Activated CD4-positive, alpha-beta memory T cell treated with anti-CD3 and anti-CD28 coated beads for 36 hours (primary cell): Measurements from ENCODE around the gene HEBP2. TPM values are rescaled to one million over a fixed set of nuclear protein-coding genes. Genes with fewer than 3 reads are reported as not detected.
"Not testable (repeated sequence)": the region's sequence is repeated elsewhere in the genome, so short reads cannot be mapped to it uniquely, and the experiment has no call there.

ENCODE experiments used
- CTCF ChIA-PET: fragments of 350-600 bp; sonication (Branson Sonifier 250); formaldehyde crosslinking; loops from one replicate; lab custom pipeline; 2021; ENCODE audit warnings: antibody characterized with exemption, inconsistent platforms; lab: Charles Lee
- POLR2A ChIA-PET: fragments of 350-600 bp; sonication (Branson Sonifier 250); formaldehyde crosslinking; loops from one replicate; lab custom pipeline; 2021; ENCODE audit warnings: antibody characterized with exemption; lab: Charles Lee
- DNase-seq: peaks from one replicate; pipeline ENCODE4 v3.0.0-alpha.2; 2020
- H3K27ac Mint-ChIP-seq: one replicate; pipeline ENCODE4 v1.8.0; 2021; ENCODE audit warnings: mixed read lengths
- H3K27me3 Mint-ChIP-seq: one replicate; pipeline ENCODE4 v1.8.0; 2021; ENCODE audit warnings: mixed read lengths
- H3K36me3 Mint-ChIP-seq: one replicate; pipeline ENCODE4 v1.8.0; 2021; ENCODE audit warnings: mixed read lengths
- H3K4me1 Mint-ChIP-seq: one replicate; pipeline ENCODE4 v1.8.0; 2021; ENCODE audit warnings: low read depth, mixed read lengths
- H3K4me3 Mint-ChIP-seq: one replicate; pipeline ENCODE4 v1.8.0; 2021; ENCODE audit warnings: mild to moderate bottlenecking, mixed read lengths
- H3K9me3 Mint-ChIP-seq: one replicate; pipeline ENCODE4 v1.8.0; 2021; ENCODE audit warnings: mixed read lengths
- intact Hi-C: fragments of 100-400 bp; cut with micrococcal nuclease; formaldehyde crosslinking; loops from one replicate; pipeline ENCODE4 v1.15.1; 2023
- total RNA-seq, 2 experiments: library from RNA; stranded (reverse); gene quantifications; one replicate each; pipeline ENCODE4 v1.2.3, GENCODE V29; 2021

Gene HEBP2
- total RNA-seq, 2 experiments from 2014 or later = 49.5 to 49.6 TPM

DNA sequence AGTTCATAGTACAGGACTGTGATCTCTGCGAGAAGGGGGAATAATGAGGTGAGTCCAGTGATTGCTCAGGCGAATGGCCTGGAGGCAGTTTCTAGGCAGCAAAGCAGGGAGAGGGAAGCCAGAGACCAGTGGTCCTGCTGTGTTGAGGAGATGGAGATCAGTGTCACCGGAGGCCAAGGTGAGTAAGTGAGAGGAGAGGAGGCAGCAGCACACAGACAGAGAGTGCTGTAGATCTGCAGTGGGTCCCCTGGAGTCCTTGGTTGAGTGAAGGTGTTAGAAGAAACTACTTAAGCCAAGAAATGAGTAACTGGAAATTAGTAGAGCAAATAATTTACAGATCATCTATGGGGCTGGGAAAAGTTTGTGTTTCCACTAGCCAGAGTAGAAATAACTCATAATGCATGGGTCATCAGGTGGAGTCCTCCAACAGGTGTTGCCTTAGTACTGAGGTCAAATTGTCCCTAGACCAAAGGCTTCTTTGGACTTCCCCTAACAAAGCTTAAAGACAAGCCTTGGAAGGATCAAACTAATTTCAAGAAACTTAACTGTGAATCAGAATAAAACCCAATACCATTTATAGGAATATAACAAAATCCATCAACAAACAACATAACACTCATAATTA is 13.6 kb downstream of the HEBP2 start:
- ChIA-PET POLR2A (no interaction called here), CTCF (interaction anchor here (1.4 kb wide), 1 partner anchor 11 kb away, joined by 5 read pairs; no protein-coding TSS in a partner anchor)

DNA sequence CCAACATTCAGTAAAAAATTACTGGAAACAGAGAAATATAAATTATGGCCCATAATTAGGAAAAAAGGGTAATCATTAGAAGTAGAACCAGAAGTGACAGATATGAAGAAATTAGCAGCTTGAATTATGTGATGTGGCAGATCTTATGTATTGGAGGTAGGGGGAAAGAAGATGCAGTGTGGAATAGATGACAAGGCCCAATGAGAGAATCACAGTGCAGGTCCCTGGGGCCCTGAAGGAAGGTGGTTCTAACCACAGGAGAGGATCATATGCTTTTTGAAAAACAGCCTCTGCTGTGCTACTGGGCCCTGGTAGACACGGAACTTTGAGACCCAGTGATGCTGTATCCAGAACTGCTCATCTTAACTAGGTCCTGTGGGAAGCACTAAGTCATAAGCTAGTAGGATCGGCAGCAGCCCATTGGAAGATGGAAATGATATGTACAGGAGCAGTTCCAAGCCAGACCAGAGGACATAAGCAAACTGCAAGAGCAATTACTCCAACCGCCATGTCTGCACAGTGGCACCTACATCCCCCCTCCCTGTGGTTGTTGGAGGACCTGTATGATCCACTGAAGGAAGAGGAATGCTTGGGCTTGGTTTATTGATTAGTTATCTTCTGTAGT is 14.2 kb downstream of the HEBP2 start:
- no peaks in the 10 kb centered on the region for H3K9me3 Mint-ChIP-seq

More for the DNA sequence above, 13.6 kb downstream of the HEBP2 start:
- H3K27me3 Mint-ChIP-seq = no peaks in the 10 kb centered on the region
- no peaks in the 10 kb centered on the region for H3K9me3 Mint-ChIP-seq
- intact Hi-C loops = no loop called here
- DNase-seq = peak; percentile 35
- peaks cover 23% of the 10 kb centered on the region for H3K36me3 Mint-ChIP-seq
- H3K4me1 Mint-ChIP-seq = peaks cover 12% of the 10 kb centered on the region
- peak overlapping the region; percentile 44 for H3K27ac Mint-ChIP-seq
- no peak overlapping the region for H3K4me3 Mint-ChIP-seq

DNA sequence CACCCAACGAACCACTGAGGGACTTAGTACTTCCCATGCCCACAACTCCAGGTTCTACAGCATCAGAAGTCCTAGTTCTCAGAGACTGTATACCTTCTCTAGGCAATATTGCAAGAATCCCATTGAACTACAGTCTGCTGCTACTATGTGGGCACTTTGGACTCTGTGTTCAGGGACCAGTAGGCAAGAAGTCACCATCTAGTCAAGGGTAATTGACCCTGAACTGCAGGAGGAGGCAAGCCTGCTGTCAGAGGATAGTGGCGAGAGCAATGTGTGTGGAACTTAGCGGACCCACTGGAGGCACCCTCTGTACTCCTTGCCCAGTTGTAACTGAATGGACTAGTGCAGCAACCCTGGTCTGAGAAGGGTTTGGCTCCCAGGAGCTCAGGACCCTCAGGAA is 15.7 kb downstream of the HEBP2 start:
- intact Hi-C loops = no loop called here
- no peak for DNase-seq
- Mint-ChIP-seq H3K36me3 (peaks cover 13% of the 10 kb centered on the region), H3K27ac (no peak overlapping the region), H3K4me3 (no peak overlapping the region), H3K27me3 (no peaks in the 10 kb centered on the region), H3K4me1 (peaks cover 18% of the 10 kb centered on the region), H3K9me3 (no peaks in the 10 kb centered on the region)
- ChIA-PET POLR2A (no interaction called here), CTCF (no interaction called here)

More for the DNA sequence above, 14.2 kb downstream of the HEBP2 start:
- Mint-ChIP-seq H3K36me3 (peaks cover 18% of the 10 kb centered on the region), H3K27ac (peak overlapping the region; percentile 4), H3K4me1 (peaks cover 15% of the 10 kb centered on the region), H3K27me3 (no peaks in the 10 kb centered on the region), H3K4me3 (no peak overlapping the region)
- intact Hi-C loops = no loop called here
- no peak for DNase-seq
- CTCF ChIA-PET = interaction anchor here (1.4 kb wide), 1 partner anchor 11 kb away, joined by 5 read pairs; no protein-coding TSS in a partner anchor
- POLR2A ChIA-PET = no interaction called here

DNA sequence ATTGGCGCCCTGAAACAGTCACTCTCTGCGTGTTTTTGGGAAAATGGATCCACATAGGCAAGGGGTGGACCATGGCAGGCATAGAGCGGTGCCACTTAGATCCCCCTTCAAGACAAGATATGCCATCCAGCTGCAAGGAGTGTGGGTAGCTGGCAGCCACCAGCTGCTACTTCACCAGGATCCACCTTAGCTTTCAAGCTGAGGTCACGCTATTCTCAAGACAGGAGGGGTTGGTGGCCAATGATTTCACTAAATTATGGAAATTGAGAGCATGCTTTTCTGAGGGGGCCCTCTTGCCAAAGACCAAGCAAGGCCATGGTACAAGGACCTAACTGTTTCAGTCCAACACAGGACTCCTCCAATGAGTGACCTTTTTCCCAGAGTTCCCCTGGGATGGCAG is 16.3 kb downstream of the HEBP2 start:
- DNase-seq = no peak
- Mint-ChIP-seq H3K4me1 (peaks cover 18% of the 10 kb centered on the region), H3K27me3 (no peaks in the 10 kb centered on the region), H3K4me3 (no peak overlapping the region), H3K36me3 (peaks cover 9% of the 10 kb centered on the region), H3K9me3 (no peaks in the 10 kb centered on the region), H3K27ac (no peak overlapping the region)
- POLR2A ChIA-PET = no interaction called here
- intact Hi-C loops = no loop called here
- CTCF ChIA-PET = no interaction called here

DNA sequence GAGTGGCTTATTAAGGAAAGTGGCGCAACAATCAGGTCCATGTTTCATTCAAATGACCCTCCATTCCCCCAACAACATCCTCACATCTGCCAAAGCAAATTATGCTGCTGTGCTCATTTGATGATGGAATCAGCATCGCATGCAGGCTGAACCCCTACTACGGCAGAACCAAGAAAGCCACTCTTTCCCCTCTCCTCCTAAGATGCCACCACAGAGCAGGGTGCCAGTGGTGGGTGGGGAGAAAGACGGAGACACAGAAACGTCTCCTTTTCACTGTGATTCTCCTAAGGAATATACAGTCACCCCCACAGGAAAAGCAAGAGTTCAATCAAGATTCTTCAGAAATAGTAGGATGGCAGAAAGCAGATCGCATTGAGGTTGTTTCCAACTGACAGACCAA is 17.1 kb downstream of the HEBP2 start:
- ChIA-PET CTCF (interaction anchor here (1.4 kb wide), 1 partner anchor 89 kb away, joined by 3 read pairs; no protein-coding TSS in a partner anchor), POLR2A (no interaction called here)
- Mint-ChIP-seq H3K27me3 (no peaks in the 10 kb centered on the region), H3K27ac (no peak overlapping the region), H3K36me3 (peaks cover 9% of the 10 kb centered on the region), H3K9me3 (no peaks in the 10 kb centered on the region), H3K4me1 (peaks cover 18% of the 10 kb centered on the region), H3K4me3 (no peak overlapping the region)
- no peak for DNase-seq
- intact Hi-C loops = no loop called here

DNA sequence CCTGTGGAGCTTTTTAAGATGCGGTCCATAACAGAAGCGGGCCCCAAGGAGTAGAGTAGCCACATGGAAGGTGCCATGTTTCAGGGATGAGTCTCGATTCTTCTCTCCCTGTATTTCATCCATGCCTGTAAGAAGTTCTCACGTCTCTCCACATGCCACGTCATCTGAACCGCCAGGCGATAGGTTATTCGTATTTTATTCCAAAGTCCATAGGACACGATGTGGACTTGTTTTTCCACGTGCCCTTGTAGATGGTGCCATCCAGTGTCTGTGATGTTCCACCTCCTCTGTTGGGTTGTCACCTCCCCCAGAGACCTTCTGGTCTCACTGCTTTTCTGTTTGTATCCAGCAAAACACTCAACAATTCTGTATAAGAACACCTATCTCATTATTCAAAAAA is 17.6 kb downstream of the HEBP2 start:
- ChIA-PET CTCF (interaction anchor here (1.4 kb wide), 1 partner anchor 88 kb away, joined by 3 read pairs; no protein-coding TSS in a partner anchor), POLR2A (no interaction called here)
- Mint-ChIP-seq H3K4me1 (peaks cover 18% of the 10 kb centered on the region), H3K27me3 (no peaks in the 10 kb centered on the region), H3K4me3 (no peak overlapping the region), H3K36me3 (peaks cover 9% of the 10 kb centered on the region), H3K27ac (no peak overlapping the region), H3K9me3 (no peaks in the 10 kb centered on the region)
- no peak for DNase-seq
- intact Hi-C loops = no loop called here

DNA sequence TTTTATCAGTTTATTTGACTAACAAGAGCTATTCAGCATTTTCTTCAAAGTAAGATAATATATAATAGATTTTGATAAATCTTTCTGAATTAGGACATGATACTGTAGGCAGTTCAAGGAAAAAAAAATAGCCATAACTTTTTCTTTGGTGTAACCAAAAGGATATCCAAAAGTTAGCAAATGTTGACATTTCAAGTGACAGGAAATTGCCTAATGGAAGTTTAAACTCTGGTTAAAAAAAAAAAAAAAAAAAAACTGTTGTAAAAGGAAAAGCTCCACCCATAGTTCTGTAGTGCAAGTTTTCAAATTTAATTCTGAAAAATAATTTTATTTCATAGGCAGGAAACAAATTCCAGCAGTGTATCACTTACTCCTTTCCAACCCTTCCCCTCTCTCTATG is 18.8 kb downstream of the HEBP2 start:
- CTCF ChIA-PET = no interaction called here
- intact Hi-C loops = no loop called here
- no peak overlapping the region for H3K4me3 Mint-ChIP-seq
- H3K27me3 Mint-ChIP-seq = no peaks in the 10 kb centered on the region
- no peaks in the 10 kb centered on the region for H3K9me3 Mint-ChIP-seq
- H3K36me3 Mint-ChIP-seq = peaks cover 9% of the 10 kb centered on the region
- H3K4me1 Mint-ChIP-seq = peaks cover 13% of the 10 kb centered on the region
- POLR2A ChIA-PET = no interaction called here
- no peak overlapping the region for H3K27ac Mint-ChIP-seq
- DNase-seq = no peak

DNA sequence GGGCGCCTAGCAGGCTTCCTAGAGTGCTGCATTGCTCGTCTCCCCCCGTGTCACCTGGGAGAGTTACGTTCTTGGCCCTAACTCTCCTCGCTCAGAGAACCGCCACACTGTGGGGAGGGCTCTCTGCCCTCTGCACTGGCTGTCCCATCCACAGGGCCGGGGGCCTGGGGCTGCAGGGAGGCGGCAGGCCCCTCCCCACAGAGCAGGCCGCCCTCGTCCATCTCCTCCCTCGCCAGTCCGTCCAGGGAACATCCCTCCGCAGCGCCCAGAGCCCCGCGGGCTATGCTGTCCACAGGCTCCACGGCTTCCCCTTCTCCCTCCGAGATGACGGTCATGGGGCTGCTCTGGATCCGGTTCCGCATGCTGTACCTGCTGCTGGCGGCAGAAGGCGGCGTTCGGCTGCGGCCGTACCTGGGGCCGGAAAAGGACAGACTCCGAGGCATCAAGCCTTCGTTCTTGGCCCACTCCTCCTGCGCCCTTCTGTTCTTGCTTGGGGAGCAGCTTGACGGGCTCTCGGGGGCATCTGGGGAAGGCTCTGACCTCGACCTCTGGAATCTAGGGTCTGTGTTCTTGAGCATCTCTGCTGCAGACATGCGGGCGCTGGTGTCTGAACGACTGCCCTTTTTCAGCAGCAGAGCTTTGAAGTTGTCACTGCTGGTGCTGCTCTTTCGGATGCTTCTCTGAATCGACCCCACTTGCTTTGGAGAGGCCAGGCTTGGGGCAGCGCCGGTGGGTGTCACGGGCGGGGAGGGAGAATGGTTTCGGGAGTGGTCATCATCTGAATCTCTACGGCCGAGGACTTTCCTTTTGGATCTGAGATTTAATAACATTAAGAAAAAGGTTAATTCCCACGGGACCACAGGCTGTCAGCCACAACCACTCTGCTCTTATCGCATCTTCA is 20.2 kb downstream of the HEBP2 start:
- ChIA-PET POLR2A (interaction anchor here (1.2 kb wide), 1 partner anchor 35 kb away, joined by 3 read pairs; no protein-coding TSS in a partner anchor), CTCF (interaction anchor here (7.2 kb wide), 1 partner anchor 85 kb away, joined by 123 read pairs; no protein-coding TSS in a partner anchor)
- no peaks in the 10 kb centered on the region for H3K9me3 Mint-ChIP-seq
- DNase-seq = no peak
- H3K36me3 Mint-ChIP-seq = peaks cover 2% of the 10 kb centered on the region
- no peaks in the 10 kb centered on the region for H3K27me3 Mint-ChIP-seq
- no peak overlapping the region for H3K4me3 Mint-ChIP-seq
- no peak overlapping the region for H3K27ac Mint-ChIP-seq
- H3K4me1 Mint-ChIP-seq = peaks cover 8% of the 10 kb centered on the region
- intact Hi-C loops = no loop called here

DNA sequence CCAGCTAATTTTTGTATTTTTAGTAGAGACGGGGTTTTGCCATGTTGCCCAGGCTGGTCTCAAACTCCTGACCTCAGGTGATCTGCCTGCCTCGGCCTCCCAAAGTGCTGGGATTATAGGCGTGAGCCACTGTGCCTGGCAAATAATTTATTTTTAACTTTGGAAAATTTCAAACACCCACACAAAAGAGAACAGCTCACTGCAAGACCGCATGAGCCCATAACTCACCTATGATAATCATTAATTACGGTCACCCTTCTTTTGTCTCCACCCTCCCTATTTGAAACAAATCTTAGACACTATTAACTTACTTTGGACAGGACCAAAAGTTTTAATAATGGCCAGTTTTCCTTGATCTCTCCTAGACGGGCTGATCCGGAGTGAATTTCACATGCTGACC is 21.2 kb downstream of the HEBP2 start:
- not testable (repeated sequence) for H3K36me3 Mint-ChIP-seq, H3K4me3 Mint-ChIP-seq, H3K27me3 Mint-ChIP-seq, DNase-seq, H3K9me3 Mint-ChIP-seq, H3K4me1 Mint-ChIP-seq, H3K27ac Mint-ChIP-seq
- ChIA-PET CTCF (interaction anchor here (1.0 to 7.2 kb wide), 3 partner anchors 84 to 98 kb away, joined by 3 to 123 read pairs (median 54); no protein-coding TSS in a partner anchor), POLR2A (interaction anchor here (1.2 kb wide), 1 partner anchor 34 kb away, joined by 3 read pairs; no protein-coding TSS in a partner anchor)
- intact Hi-C loops = loop anchor here (5.0 kb wide), 1 partner anchor 42 kb away; no protein-coding TSS in a partner anchor

DNA sequence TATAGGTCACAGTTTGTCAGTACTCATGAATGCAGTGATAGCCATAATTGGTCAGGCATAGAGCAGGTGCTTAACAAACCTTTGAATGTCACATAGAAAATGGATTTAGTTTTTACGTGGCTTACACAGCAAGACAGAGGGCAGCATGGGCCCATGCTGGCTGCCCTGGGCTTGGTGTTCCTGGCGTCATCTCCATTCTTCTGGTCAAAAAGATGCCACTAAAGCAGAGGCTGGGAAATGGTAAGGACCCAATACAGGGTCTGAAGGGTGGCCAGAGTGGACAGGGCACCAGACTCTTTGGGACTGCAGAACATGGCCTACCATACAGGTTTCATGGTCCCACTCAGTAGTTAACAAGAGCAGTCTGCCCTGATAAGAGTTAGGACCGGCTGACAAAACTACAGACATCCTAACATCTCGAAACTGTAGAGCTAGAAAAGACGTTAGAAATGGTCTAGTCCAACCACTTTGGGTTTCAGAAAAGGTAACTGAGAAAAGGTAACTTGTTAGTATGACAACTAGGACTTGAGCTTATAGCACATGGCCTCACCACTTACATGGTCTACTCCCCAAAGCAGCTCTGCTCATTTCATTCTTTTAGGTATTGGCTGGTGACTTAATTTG is 22.6 kb downstream of the HEBP2 start:
- Mint-ChIP-seq H3K4me1 (peaks cover 8% of the 10 kb centered on the region), H3K9me3 (no peaks in the 10 kb centered on the region), H3K4me3 (no peak overlapping the region), H3K36me3 (no peaks in the 10 kb centered on the region), H3K27me3 (no peaks in the 10 kb centered on the region), H3K27ac (no peak overlapping the region)
- ChIA-PET POLR2A (no interaction called here), CTCF (interaction anchor here (0.9 to 7.2 kb wide), 8 partner anchors 29 to 311 kb away, joined by 3 to 123 read pairs (median 12); no protein-coding TSS in a partner anchor)
- intact Hi-C loops = loop anchor here (5.0 kb wide), 1 partner anchor 41 kb away; no protein-coding TSS in a partner anchor
- no peak for DNase-seq

DNA sequence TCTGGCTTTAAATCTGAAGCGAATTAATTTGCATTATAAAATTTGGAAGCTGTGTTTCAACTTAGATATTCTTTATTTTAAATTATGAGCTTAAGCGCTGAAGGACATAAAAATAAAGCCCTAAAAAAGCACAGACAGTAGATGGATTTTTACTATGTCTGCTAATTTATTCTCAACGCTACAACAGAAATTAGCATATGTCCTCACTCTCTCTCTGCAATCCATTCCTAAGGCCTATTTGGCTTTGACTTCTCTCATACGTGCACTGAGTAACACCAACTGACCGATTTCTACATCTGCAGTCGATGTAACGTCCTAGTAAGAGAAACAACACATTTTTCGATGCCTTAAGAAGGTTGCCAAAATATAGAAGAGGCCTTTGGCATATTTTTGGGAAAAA is 23.7 kb downstream of the HEBP2 start:
- no peaks in the 10 kb centered on the region for H3K9me3 Mint-ChIP-seq
- POLR2A ChIA-PET = no interaction called here

More for the DNA sequence above, 23.7 kb downstream of the HEBP2 start:
- Mint-ChIP-seq H3K4me1 (peaks cover 6% of the 10 kb centered on the region), H3K36me3 (no peaks in the 10 kb centered on the region), H3K27me3 (no peaks in the 10 kb centered on the region), H3K4me3 (no peak overlapping the region), H3K27ac (no peak overlapping the region)
- intact Hi-C loops = loop anchor here (2.0 to 5.0 kb wide), 3 partner anchors 40 to 311 kb away; no protein-coding TSS in a partner anchor
- CTCF ChIA-PET = interaction anchor here (0.8 to 7.2 kb wide), 12 partner anchors 9 to 339 kb away, joined by 3 to 123 read pairs (median 5); no protein-coding TSS in a partner anchor
- DNase-seq = no peak
